Vagina (tissue), 2 donors: Measurements from ENCODE around the gene CENPV. TPM values are rescaled to one million over a fixed set of nuclear protein-coding genes. Genes with fewer than 3 reads are reported as not detected.

Experiments used
- DNase-seq, 2 donors: peaks; one replicate each; pipeline ENCODE4 v3.0.0-alpha.2; 2017; ENCODE audit errors: extremely low spot score in 2 of 2
- H3K27ac ChIP-seq: fragments of 200-600 bp; sonication (generic); one replicate; pipeline ENCODE4 v1.5.1; 2019
- H3K27me3 ChIP-seq: fragments of 200-600 bp; sonication (generic); one replicate; pipeline ENCODE4 v1.5.1; 2019
- H3K36me3 ChIP-seq, 2 donors: fragments of 200-600 bp; sonication (generic); one replicate each; pipeline ENCODE4 v1.5.1; 2017 to 2019
- H3K4me1 ChIP-seq: fragments of 200-600 bp; sonication (generic); one replicate; pipeline ENCODE4 v1.5.1; 2019
- H3K4me3 ChIP-seq, 2 donors: fragments of 200-600 bp; sonication (generic); 1 replicate in 1 of 2; 2 replicates in 1 of 2; pipeline ENCODE4 v1.5.1; 2016 to 2019
- H3K9me3 ChIP-seq: fragments of 200-600 bp; sonication (generic); one replicate; pipeline ENCODE4 v1.5.1; 2019
- CTCF ChIP-seq, 3 experiments: fragments of 450-650 bp in 2 of 3; fragments of 200-600 bp in 1 of 3; sonication (generic) in 1 of 3; IDR thresholded peaks; one replicate each; pipeline ENCODE4 v1.5.1; 2017 to 2019; ENCODE audit warnings: antibody characterized with exemption in 3 of 3, mild to moderate bottlenecking in 2 of 3, moderate library complexity in 2 of 3
- POLR2A ChIP-seq, 2 donors: fragments of 450-650 bp; IDR thresholded peaks; one replicate each; pipeline ENCODE4 v1.6.1; 2017; ENCODE audit warnings: antibody characterized with exemption in 2 of 2, mild to moderate bottlenecking in 2 of 2, moderate library complexity in 2 of 2
- POLR2AphosphoS5 ChIP-seq, 2 donors: sonication (generic); formaldehyde crosslinking; IDR thresholded peaks; one replicate each; pipeline ENCODE4 v1.9.0; 2017; ENCODE audit warnings: antibody characterized with exemption in 2 of 2, mild to moderate bottlenecking in 2 of 2, low read depth in 1 of 2; ENCODE audit not compliant: insufficient read depth in 1 of 2
- intact Hi-C: fragments of 100-400 bp; cut with DNase I; formaldehyde crosslinking; loops from one replicate; pipeline ENCODE4 v1.15.1; 2023
- total RNA-seq: library from RNA; depleted of rRNA; stranded (reverse); fragments of >200 nt; gene quantifications from one replicate; pipeline ENCODE4 v1.2.3, GENCODE V29; 2016

Gene CENPV
- total RNA-seq, 1 donor from 2014 or later = 4.2 TPM

GRCh38 chr17:16294560-16294959 lies 58.7 kb downstream of the CENPV start:
- no peak overlapping the region for H3K27ac ChIP-seq
- no peaks in the 10 kb centered on the region for H3K4me1 ChIP-seq
- H3K27me3 ChIP-seq = no peaks in the 10 kb centered on the region
- no peaks in the 10 kb centered on the region for H3K36me3 ChIP-seq
- H3K4me3 ChIP-seq = no peak overlapping the region
- intact Hi-C loops = no loop called here
- DNase-seq = no peak
- H3K9me3 ChIP-seq = no peaks in the 10 kb centered on the region
- TF ChIP-seq POLR2AphosphoS5 (IDR thresholded peaks at IDR 0.05; ENCODE audit: insufficient read depth in 1 of 2, low read depth in 1 of 2) (no peak), CTCF (IDR thresholded peaks at IDR 0.05) (no peak), POLR2A (IDR thresholded peaks at IDR 0.05) (no peak)

- no peaks in the 10 kb centered on the region for H3K9me3 ChIP-seq
- TF ChIP-seq CTCF (IDR thresholded peaks at IDR 0.05) (no peak), POLR2A (IDR thresholded peaks at IDR 0.05) (no peak), POLR2AphosphoS5 (IDR thresholded peaks at IDR 0.05; ENCODE audit: insufficient read depth in 1 of 2, low read depth in 1 of 2) (no peak)
- H3K36me3 ChIP-seq = no peaks in the 10 kb centered on the region
- no peaks in the 10 kb centered on the region for H3K4me1 ChIP-seq
- no peak overlapping the region for H3K4me3 ChIP-seq
- H3K27me3 ChIP-seq = no peaks in the 10 kb centered on the region
- intact Hi-C loops = no loop called here
- H3K27ac ChIP-seq = no peak overlapping the region
- DNase-seq = no peak
Measured at GRCh38 chr17:16293931-16294330, 59.3 kb downstream of the CENPV start.

Other genes starting within 250 kb of the CENPV start
- 175 TPM for gene NCOR1, start 137.9 kb downstream of the CENPV start, total RNA-seq
- gene PIGL, start 136.3 kb downstream of the CENPV start, total RNA-seq = 65.8 TPM
- gene UBB, start 27.6 kb upstream of the CENPV start, total RNA-seq = 625 TPM
- 22.3 TPM for gene TRPV2, start 62.1 kb upstream of the CENPV start, total RNA-seq
- gene LRRC75A, start 138.7 kb upstream of the CENPV start, total RNA-seq = 1.7 TPM
- 5.9 TPM for gene ZNF287, start 215.7 kb upstream of the CENPV start, total RNA-seq